Body of pancreas (tissue), 4 donors: ENCODE results near the gene MARK1. TPM values are rescaled to one million over a fixed set of nuclear protein-coding genes. Genes with fewer than 3 reads are reported as not detected.

Experiments used
- ATAC-seq: fragments of 150-250 bp; one replicate; pipeline ENCODE4 v1.9.1; 2016
- DNase-seq, 4 donors: peaks; one replicate each; pipeline ENCODE4 v3.0.0-alpha.2; 2019
- H3K27ac ChIP-seq, 4 donors: fragments of 200-600 bp; sonication (generic); 1 replicate in 3 of 4; 2 replicates in 1 of 4; pipeline versions ENCODE4 v1.5.1 to v1.6.1; 2016 to 2019; ENCODE audit warnings: mild to moderate bottlenecking in 1 of 4, mixed read lengths in 1 of 4, moderate library complexity in 1 of 4
- H3K27me3 ChIP-seq, 2 donors: fragments of 200-600 bp; sonication (generic); one replicate each; pipeline ENCODE4 v1.6.0; 2016; ENCODE audit warnings: mild to moderate bottlenecking in 1 of 2
- H3K36me3 ChIP-seq, 2 donors: fragments of 200-600 bp; sonication (generic); replicated peaks in 1 of 2; 2 replicates each; pipeline ENCODE4 v1.5.1; 2016; ENCODE audit warnings: low read depth in 2 of 2; ENCODE audit not compliant: insufficient read depth in 1 of 2
- H3K4me1 ChIP-seq: fragments of 200-600 bp; sonication (generic); one replicate; pipeline ENCODE4 v1.6.0; 2016
- H3K4me3 ChIP-seq, 2 donors: fragments of 200-600 bp; sonication (generic); 1 replicate in 1 of 2; 2 replicates in 1 of 2; pipeline ENCODE4 v1.5.1; 2016 to 2019
- H3K9me3 ChIP-seq, 3 donors: fragments of 200-600 bp; sonication (generic); 1 replicate in 2 of 3; 2 replicates in 1 of 3; pipeline ENCODE4 v1.5.1; 2016
- POLR2A ChIP-seq, 3 donors: fragments of 450-650 bp; IDR thresholded peaks; one replicate each; pipeline ENCODE4 v1.6.1; 2016; ENCODE audit warnings: antibody characterized with exemption in 3 of 3, mild to moderate bottlenecking in 2 of 3
- WGBS, 2 donors: methylation state at CpG; one replicate each; pipeline ENCODE4 v1.1.5; 2017; 5-methylcytosine and 5-hydroxymethylcytosine counted together
- intact Hi-C: fragments of 100-400 bp; cut with DNase I; formaldehyde crosslinking; loops from one replicate; pipeline ENCODE4 v1.15.1; 2023
- total RNA-seq, 2 donors: library from RNA; depleted of rRNA; stranded (reverse); fragments of >200 nt; gene quantifications; one replicate each; pipeline ENCODE4 v1.1.0, GENCODE V29; 2016
- TF ChIP-seq, protein P1 (sequence below), 7 experiments: fragments of 450-650 bp in 4 of 7; fragments of 200-600 bp in 3 of 7; sonication (generic) in 3 of 7; IDR thresholded peaks; one replicate each; pipeline ENCODE4 v1.5.1; 2016 to 2019; ENCODE audit warnings: antibody characterized with exemption in 7 of 7

MARK1 gene
- total RNA-seq, 2 donors from 2014 or later = 2.1 to 5.3 TPM

DNA sequence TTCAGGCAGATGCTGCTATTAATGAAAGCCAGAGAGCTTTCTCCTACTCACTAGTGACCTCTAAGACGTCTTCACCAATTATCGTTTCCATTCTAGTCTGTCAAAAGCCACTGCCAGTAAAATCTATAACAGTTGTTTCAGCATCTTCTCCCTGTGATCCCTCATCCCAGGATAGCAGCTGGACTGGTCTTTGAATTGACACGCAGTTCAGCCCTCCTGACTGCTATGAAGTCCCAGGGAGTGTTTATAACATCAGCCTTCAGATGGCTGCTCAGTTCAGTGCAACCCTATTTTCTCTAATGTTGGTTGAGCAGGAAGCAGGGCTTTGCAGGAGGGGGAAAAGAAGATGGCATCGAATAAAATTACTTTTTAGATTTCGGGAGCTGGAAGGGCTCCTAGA lies 23.6 kb upstream of the MARK1 start:
- WGBS, 2 donors = 57 to 67% methylated on average over 5 of the region's 5 CpGs
- intact Hi-C loops = no loop called here
- H3K4me3 ChIP-seq = no peak overlapping the region

DNA sequence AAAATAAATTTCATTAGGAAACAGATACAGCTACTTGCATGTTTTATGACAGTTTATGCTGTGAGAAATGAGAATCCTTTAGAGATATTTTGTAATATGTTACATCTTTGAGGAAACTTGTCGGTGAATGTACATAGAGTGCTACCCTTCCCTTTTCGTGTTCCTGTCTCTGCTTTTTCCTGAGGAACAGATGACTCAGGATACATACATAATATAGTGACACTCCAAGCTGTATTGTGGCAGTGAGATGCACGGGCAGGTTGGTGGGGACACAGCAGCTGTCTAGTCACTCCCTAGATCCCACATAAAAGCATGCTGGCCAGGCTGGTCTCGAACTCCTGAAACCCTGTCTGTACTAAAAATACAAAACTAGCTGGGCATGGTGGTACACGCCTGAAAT lies 20.9 kb upstream of the MARK1 start:
- Histone ChIP-seq H3K4me1 (no peaks in the 10 kb centered on the region), H3K4me3 (no peak overlapping the region), H3K27me3 (peaks cover 0 to 3% of the 10 kb centered on the region in 2 donors), H3K9me3 (no peaks in the 10 kb centered on the region), H3K36me3 (no peaks in the 10 kb centered on the region), H3K27ac (no peak overlapping the region)
- TF ChIP-seq, protein P1, sequence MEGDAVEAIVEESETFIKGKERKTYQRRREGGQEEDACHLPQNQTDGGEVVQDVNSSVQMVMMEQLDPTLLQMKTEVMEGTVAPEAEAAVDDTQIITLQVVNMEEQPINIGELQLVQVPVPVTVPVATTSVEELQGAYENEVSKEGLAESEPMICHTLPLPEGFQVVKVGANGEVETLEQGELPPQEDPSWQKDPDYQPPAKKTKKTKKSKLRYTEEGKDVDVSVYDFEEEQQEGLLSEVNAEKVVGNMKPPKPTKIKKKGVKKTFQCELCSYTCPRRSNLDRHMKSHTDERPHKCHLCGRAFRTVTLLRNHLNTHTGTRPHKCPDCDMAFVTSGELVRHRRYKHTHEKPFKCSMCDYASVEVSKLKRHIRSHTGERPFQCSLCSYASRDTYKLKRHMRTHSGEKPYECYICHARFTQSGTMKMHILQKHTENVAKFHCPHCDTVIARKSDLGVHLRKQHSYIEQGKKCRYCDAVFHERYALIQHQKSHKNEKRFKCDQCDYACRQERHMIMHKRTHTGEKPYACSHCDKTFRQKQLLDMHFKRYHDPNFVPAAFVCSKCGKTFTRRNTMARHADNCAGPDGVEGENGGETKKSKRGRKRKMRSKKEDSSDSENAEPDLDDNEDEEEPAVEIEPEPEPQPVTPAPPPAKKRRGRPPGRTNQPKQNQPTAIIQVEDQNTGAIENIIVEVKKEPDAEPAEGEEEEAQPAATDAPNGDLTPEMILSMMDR (IDR thresholded peaks at IDR 0.05) = no peak
- no peak for TF ChIP-seq POLR2A (IDR thresholded peaks at IDR 0.05)
- ATAC-seq (no peak), DNase-seq (no peak)
- intact Hi-C loops = no loop called here
- WGBS, 2 donors = 67 to 69% methylated on average over 5 of the region's 5 CpGs

More for the DNA sequence above, 23.6 kb upstream of the MARK1 start:
- Histone ChIP-seq H3K27me3 (no peaks in the 10 kb centered on the region), H3K9me3 (no peaks in the 10 kb centered on the region), H3K27ac (no peak overlapping the region), H3K4me1 (no peaks in the 10 kb centered on the region), H3K36me3 (no peaks in the 10 kb centered on the region)
- no peak for TF ChIP-seq POLR2A (IDR thresholded peaks at IDR 0.05)
- TF ChIP-seq, protein P1 (IDR thresholded peaks at IDR 0.05) = no peak
- ATAC-seq (no peak), DNase-seq (no peak)

DNA sequence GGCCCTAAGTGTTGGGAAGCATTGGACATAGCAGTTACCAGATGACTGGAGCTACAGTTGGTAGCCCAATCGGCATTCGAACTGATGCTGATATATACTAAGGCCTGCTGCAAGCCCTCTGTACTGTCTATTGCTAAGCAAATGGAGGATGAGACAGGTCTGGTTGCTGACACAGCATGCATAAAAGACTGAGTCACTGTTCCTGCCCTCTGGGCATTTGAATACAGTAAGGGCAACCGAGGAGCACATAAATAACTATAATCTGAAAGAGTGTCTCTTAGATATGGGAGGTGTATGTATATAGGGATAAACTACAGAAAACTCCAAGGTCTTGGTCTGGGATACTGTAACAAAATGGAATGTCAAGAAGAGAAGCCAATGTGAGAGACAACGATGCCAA lies 16.8 kb upstream of the MARK1 start:
- intact Hi-C loops = no loop called here
- DNase-seq (no peak), ATAC-seq (no peak)
- peaks cover 0 to 3% of the 10 kb centered on the region in 2 donors for H3K27me3 ChIP-seq
- 85 to 91% methylated on average over 4 of the region's 4 CpGs for WGBS, 2 donors
- no peak overlapping the region for H3K4me3 ChIP-seq
- H3K4me1 ChIP-seq = no peaks in the 10 kb centered on the region
- TF ChIP-seq POLR2A (IDR thresholded peaks at IDR 0.05) = no peak
- TF ChIP-seq, protein P1 (IDR thresholded peaks at IDR 0.05) = no peak
- no peaks in the 10 kb centered on the region for H3K36me3 ChIP-seq
- no peak overlapping the region for H3K27ac ChIP-seq
- H3K9me3 ChIP-seq = no peaks in the 10 kb centered on the region

DNA sequence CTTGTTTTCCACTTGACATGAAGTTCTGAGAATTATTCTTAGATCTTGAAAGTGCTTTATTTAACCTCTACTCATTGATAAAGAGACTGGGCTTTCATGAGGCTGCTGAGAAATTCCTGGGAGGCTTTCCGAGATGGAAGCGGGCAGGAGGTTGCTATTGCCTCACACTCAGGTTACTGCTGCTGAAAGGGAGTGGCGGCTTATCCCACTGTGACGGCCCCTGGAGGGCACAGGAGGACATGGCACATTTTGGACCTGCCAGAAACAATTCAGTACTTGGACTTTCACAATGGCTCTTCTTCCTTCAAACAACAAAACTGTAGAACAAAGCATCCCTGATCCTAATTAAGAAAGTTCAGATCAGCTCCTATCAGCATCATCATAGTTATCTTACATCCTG lies 16.2 kb upstream of the MARK1 start:
- Histone ChIP-seq H3K27ac (no peak overlapping the region), H3K9me3 (no peaks in the 10 kb centered on the region), H3K27me3 (peaks cover 0 to 3% of the 10 kb centered on the region in 2 donors), H3K36me3 (no peaks in the 10 kb centered on the region), H3K4me1 (no peaks in the 10 kb centered on the region), H3K4me3 (no peak overlapping the region)
- ATAC-seq = no peak
- TF ChIP-seq, protein P1 (IDR thresholded peaks at IDR 0.05) = no peak
- TF ChIP-seq POLR2A (IDR thresholded peaks at IDR 0.05) = no peak
- no peak for DNase-seq
- 53 to 63% methylated on average over 4 of the region's 4 CpGs for WGBS, 2 donors
- intact Hi-C loops = no loop called here

DNA sequence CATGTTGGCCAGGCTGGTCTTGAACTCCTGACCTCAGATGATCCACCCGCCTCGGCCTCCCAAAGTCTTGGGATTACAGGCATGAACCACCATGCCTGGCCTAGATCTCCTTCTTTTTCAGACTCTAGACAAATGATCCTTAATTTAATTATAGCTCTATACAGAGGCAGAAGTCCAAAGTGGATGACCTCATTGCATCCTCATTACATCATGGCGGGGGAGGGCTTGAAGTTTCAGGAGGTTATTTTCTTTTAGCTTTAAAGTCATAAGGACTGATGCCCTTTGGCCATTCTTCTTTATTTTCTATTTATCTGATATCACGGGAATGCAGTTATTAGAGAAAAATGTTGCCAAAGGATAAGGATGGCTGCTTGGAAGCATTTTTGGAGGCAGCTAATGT lies 14.1 kb upstream of the MARK1 start:
- no peaks in the 10 kb centered on the region for H3K4me1 ChIP-seq
- 83 to 88% methylated on average over 4 of the region's 4 CpGs for WGBS, 2 donors
- H3K27me3 ChIP-seq = peaks cover 0 to 3% of the 10 kb centered on the region in 2 donors
- H3K27ac ChIP-seq = no peak overlapping the region
- intact Hi-C loops = no loop called here
- no peak for DNase-seq
- H3K4me3 ChIP-seq = no peak overlapping the region
- TF ChIP-seq, protein P1 (IDR thresholded peaks at IDR 0.05) = no peak
- no peak for TF ChIP-seq POLR2A (IDR thresholded peaks at IDR 0.05)
- ATAC-seq = no peak
- no peaks in the 10 kb centered on the region for H3K9me3 ChIP-seq
- H3K36me3 ChIP-seq = no peaks in the 10 kb centered on the region
